ENCODE measurements around the gene ALS2. TPM values are rescaled to one million over a fixed set of nuclear protein-coding genes. Genes with fewer than 3 reads are reported as not detected.

ALS2 gene
- polyA plus RNA-seq, 4 donors = 8.4 to 34.0 (median 10.8) TPM

DNA sequence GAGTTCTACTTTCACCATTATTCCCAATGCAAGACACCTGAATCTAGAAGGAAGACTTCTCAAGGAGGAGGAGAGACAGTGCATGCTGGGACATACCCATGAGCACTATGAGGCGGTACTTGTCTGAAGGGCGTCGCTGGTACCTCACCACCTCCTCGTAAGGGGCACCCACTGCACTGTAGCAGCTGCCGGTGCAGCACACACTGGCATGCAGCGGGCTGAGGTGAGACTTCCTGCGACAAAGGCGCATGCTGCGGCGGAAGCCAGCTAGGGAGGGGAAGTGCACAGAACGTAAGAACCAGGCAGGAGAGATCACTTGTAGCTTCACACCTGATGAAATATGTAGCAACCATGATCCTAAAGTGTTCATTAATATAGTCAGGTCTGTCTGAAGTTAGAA lies 124.6 kb downstream of the ALS2 start:
- H3K4me3 ChIP-seq (ENCODE audit: low read depth in 1 of 3, low read length in 3 of 3) = no peak overlapping the region
- no peak for FAIRE-seq
- peaks cover 0 to 5% (median 0%) of the 10 kb centered on the region in 3 donors for H3K27me3 ChIP-seq (ENCODE audit: control insufficient read depth in 3 of 3, insufficient read depth in 3 of 3, low read length in 3 of 3)
- H3K36me3 ChIP-seq (ENCODE audit: control insufficient read depth in 3 of 3, insufficient read depth in 2 of 3, low read depth in 1 of 3, low read length in 3 of 3) = no peaks in the 10 kb centered on the region
- H3K9me3 ChIP-seq (ENCODE audit: control insufficient read depth in 2 of 2, insufficient read depth in 1 of 2, low read depth in 1 of 2, low read length in 1 of 2) = no peaks in the 10 kb centered on the region
- no peak for DNase-seq
- H3K4me1 ChIP-seq (ENCODE audit: control insufficient read depth in 3 of 3, insufficient read depth in 2 of 3, low read depth in 1 of 3, low read length in 2 of 3) = no peaks in the 10 kb centered on the region
- no peak overlapping the region for H3K27ac ChIP-seq (ENCODE audit: low read depth in 1 of 3, low read length in 2 of 3)
- WGBS, 3 donors = 95 to 96% (median 95%) methylated on average over 11 of the region's 11 CpGs

DNA sequence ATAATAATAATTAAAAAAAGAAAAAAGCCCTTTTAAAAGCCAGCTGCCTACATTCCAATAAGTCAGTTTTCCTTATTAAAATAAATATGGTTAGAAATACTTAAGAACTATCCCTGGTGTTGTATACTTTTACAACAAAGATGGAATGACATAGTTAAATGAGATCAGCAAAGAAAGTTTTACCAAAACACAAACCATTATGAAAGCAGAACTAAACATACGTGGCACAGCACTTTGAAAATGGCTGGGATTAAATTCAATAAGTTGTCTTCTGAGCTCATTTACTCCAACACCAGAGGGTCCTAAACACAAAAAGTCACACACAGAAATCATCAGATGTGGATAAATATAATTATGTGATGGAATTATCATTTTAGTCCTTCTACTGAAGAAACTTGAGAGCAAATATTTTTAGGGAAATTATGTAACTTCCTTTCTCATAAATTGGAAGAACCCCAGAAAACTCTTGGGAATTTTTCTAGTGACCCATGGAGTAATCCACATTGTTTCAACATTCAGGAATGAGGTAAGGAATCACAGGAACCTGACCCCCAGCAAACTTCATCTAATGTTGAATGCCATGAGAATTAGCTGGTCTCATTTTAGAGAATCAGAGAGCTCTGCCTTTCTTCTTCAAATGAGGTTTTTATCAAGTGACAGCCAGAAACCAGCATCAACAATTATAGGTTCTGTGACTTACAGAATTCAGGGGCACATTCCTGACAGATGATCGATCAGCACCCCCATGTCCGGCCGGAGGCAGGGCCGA lies 125.9 kb downstream of the ALS2 start:
- H3K9me3 ChIP-seq (ENCODE audit: control insufficient read depth in 2 of 2, insufficient read depth in 1 of 2, low read depth in 1 of 2, low read length in 1 of 2) = no peaks in the 10 kb centered on the region
- H3K27ac ChIP-seq (ENCODE audit: low read depth in 1 of 3, low read length in 2 of 3) = no peak overlapping the region
- no peak for FAIRE-seq
- no peaks in the 10 kb centered on the region for H3K4me1 ChIP-seq (ENCODE audit: control insufficient read depth in 3 of 3, insufficient read depth in 2 of 3, low read depth in 1 of 3, low read length in 2 of 3)
- no peak for DNase-seq
- H3K27me3 ChIP-seq (ENCODE audit: control insufficient read depth in 3 of 3, insufficient read depth in 3 of 3, low read length in 3 of 3) = peaks cover 0 to 3% (median 0%) of the 10 kb centered on the region in 3 donors
- H3K4me3 ChIP-seq (ENCODE audit: low read depth in 1 of 3, low read length in 3 of 3) = no peak overlapping the region
- no peaks in the 10 kb centered on the region for H3K36me3 ChIP-seq (ENCODE audit: control insufficient read depth in 3 of 3, insufficient read depth in 2 of 3, low read depth in 1 of 3, low read length in 3 of 3)
- WGBS, 3 donors = 81 to 92% (median 85%) methylated on average over 5 of the region's 5 CpGs

DNA sequence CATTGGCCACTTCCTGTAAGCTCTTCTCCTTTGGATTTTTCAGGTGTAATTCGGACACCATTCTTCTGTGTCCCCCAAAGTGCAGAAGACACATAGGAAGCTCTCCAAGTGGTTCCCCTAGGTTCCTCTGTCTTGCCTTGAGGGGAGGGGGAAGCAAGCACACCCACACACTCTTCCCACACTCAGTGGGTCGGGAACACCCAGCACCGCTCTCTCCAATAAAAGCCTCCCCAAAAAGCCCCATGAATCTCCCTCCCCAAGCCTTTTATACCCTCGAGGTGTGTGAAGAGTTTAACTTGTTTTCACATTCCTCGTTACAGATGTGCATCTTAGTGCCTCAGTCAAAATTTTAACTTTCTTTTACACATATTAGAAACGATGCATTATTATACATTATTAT lies 127.5 kb downstream of the ALS2 start:
- Histone ChIP-seq H3K9me3 (ENCODE audit: control insufficient read depth in 2 of 2, insufficient read depth in 1 of 2, low read depth in 1 of 2, low read length in 1 of 2) (no peaks in the 10 kb centered on the region), H3K36me3 (ENCODE audit: control insufficient read depth in 3 of 3, insufficient read depth in 2 of 3, low read depth in 1 of 3, low read length in 3 of 3) (no peaks in the 10 kb centered on the region), H3K4me3 (ENCODE audit: low read depth in 1 of 3, low read length in 3 of 3) (no peak overlapping the region), H3K27ac (ENCODE audit: low read depth in 1 of 3, low read length in 2 of 3) (peak overlapping the region in 1 of 3 donors; percentile 17), H3K4me1 (ENCODE audit: control insufficient read depth in 3 of 3, insufficient read depth in 2 of 3, low read depth in 1 of 3, low read length in 2 of 3) (no peaks in the 10 kb centered on the region), H3K27me3 (ENCODE audit: control insufficient read depth in 3 of 3, insufficient read depth in 3 of 3, low read length in 3 of 3) (peaks cover 0 to 3% (median 0%) of the 10 kb centered on the region in 3 donors)
- FAIRE-seq (no peak), DNase-seq (no peak)
- 78 to 81% (median 78%) methylated on average over 6 of the region's 6 CpGs for WGBS, 3 donors

Other genes with a start within 250 kb of the ALS2 start
- gene TMEM237, start 137.4 kb downstream of the ALS2 start, polyA plus RNA-seq = 10 to 100 TPM in 1 of 4 donors, 1 to 10 TPM in 2, under 1 TPM in 1; under 0.01 to 12.4 (median 4.5) TPM
- gene MPP4, start 82.3 kb downstream of the ALS2 start, polyA plus RNA-seq = under 1 TPM in 2 of 4 donors, not detected in 2; 0.04 to 0.09 TPM
- 1 to 10 TPM in 1 of 4 donors, under 1 TPM in 2, not detected in 1; 0.52 to 1.2 (median 0.54) TPM for gene CDK15, start 25.6 kb upstream of the ALS2 start, polyA plus RNA-seq

All from small intestine (tissue), 7 donors.